PC-3 (cell line): ENCODE measurements around the gene KDM4B.

ENCODE experiments used
- EZH2 ChIP-seq: fragments of 300-600 bp; sonication (generic); IDR thresholded peaks from one replicate; pipeline ENCODE4 v1.6.1; 2017; ENCODE audit warnings: antibody characterized with exemption, mild to moderate bottlenecking, low read length; ENCODE audit not compliant: unreplicated experiment
- TF ChIP-seq, protein P1 (sequence below): fragments of 300-600 bp; sonication (generic); conservative IDR thresholded peaks from 2 replicates; pipeline ENCODE4 v1.5.1; 2017; ENCODE audit warnings: antibody characterized with exemption, low read depth, mild to moderate bottlenecking, low read length

DNA sequence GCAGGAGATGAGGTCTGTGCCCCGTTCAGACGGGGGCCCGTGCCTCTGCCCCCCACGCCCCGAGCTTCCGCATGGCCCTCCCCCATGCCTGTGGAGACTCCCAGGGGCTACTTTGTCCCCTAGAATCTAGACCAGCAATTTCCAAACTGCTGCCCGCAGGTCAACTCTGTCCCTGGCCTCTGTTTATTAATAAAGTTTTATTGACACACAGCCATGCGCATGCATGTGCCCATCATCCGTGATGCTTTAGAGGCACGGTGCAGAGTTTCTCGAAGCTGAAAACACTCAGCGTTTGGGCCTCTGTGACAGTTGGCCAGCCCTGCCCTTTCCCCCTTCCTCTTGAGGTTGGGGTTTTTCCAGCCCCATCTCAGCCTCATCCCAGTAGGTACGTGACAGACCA is 140.0 kb downstream of the KDM4B start:
- TF ChIP-seq, protein P1, sequence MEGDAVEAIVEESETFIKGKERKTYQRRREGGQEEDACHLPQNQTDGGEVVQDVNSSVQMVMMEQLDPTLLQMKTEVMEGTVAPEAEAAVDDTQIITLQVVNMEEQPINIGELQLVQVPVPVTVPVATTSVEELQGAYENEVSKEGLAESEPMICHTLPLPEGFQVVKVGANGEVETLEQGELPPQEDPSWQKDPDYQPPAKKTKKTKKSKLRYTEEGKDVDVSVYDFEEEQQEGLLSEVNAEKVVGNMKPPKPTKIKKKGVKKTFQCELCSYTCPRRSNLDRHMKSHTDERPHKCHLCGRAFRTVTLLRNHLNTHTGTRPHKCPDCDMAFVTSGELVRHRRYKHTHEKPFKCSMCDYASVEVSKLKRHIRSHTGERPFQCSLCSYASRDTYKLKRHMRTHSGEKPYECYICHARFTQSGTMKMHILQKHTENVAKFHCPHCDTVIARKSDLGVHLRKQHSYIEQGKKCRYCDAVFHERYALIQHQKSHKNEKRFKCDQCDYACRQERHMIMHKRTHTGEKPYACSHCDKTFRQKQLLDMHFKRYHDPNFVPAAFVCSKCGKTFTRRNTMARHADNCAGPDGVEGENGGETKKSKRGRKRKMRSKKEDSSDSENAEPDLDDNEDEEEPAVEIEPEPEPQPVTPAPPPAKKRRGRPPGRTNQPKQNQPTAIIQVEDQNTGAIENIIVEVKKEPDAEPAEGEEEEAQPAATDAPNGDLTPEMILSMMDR: no peak
- TF ChIP-seq EZH2: no peak
